HG02938 (cell line): ENCODE data around the gene TMCC1.
"Not testable (repeated sequence)": the region's sequence is repeated elsewhere in the genome, so short reads cannot be mapped to it uniquely, and the experiment has no call there.

Experiments used
- ATAC-seq: cut with Tn5 transposase; IDR thresholded peaks from one replicate; pipeline ENCODE4 v1.9.1; 2021; ENCODE audit warnings: mild to moderate bottlenecking, moderate library complexity; ENCODE audit not compliant: unreplicated experiment

The TMCC1 gene

GRCh38 chr3:129837065-129837642, 56.4 kb downstream of the TMCC1 start:
- ATAC-seq: no peak

- ATAC-seq: no peak
Observed at GRCh38 chr3:129836381-129837064, 57.0 kb downstream of the TMCC1 start.

GRCh38 chr3:129835198-129835597, 58.3 kb downstream of the TMCC1 start:
- no peak for ATAC-seq

GRCh38 chr3:129834580-129834979, 58.9 kb downstream of the TMCC1 start:
- no peak for ATAC-seq

- not testable (repeated sequence) for ATAC-seq
Observed at GRCh38 chr3:129831942-129832341, 61.6 kb downstream of the TMCC1 start.

- no peak for ATAC-seq
Observed at GRCh38 chr3:129831503-129831902, 62.0 kb downstream of the TMCC1 start.

- no peak for ATAC-seq
Observed at GRCh38 chr3:129829640-129830039, 63.9 kb downstream of the TMCC1 start.

GRCh38 chr3:129827765-129828164, 65.7 kb downstream of the TMCC1 start:
- ATAC-seq: peak; percentile 80

- no peak for ATAC-seq
Observed at GRCh38 chr3:129824926-129825541, 68.5 kb downstream of the TMCC1 start.

- no peak for ATAC-seq
Observed at GRCh38 chr3:129822679-129823078, 70.8 kb downstream of the TMCC1 start.

- no peak for ATAC-seq
Observed at GRCh38 chr3:129822241-129822640, 71.3 kb downstream of the TMCC1 start.

GRCh38 chr3:129820587-129820986, 72.9 kb downstream of the TMCC1 start:
- no peak for ATAC-seq

GRCh38 chr3:129812589-129812988, 80.9 kb downstream of the TMCC1 start:
- ATAC-seq: no peak

GRCh38 chr3:129809297-129809696, 84.2 kb downstream of the TMCC1 start:
- no peak for ATAC-seq

- ATAC-seq: no peak
Observed at GRCh38 chr3:129796146-129796545, 97.4 kb downstream of the TMCC1 start.

- ATAC-seq: no peak
Observed at GRCh38 chr3:129795186-129796010, 98.1 kb downstream of the TMCC1 start.

GRCh38 chr3:129794311-129795185, 99.0 kb downstream of the TMCC1 start:
- ATAC-seq: peak; percentile 48

- peak; percentile 26 for ATAC-seq
Observed at GRCh38 chr3:129793942-129794310, 99.6 kb downstream of the TMCC1 start.

GRCh38 chr3:129793319-129793718, 100.2 kb downstream of the TMCC1 start:
- ATAC-seq: no peak

- ATAC-seq: no peak
Observed at GRCh38 chr3:129783470-129783869, 110.0 kb downstream of the TMCC1 start.

GRCh38 chr3:129778871-129779270, 114.6 kb downstream of the TMCC1 start:
- ATAC-seq: no peak
